K562 (cell line): Measurements from ENCODE around the gene ACADVL. TPM values are rescaled to one million over a fixed set of nuclear protein-coding genes. Genes with fewer than 3 reads are reported as not detected.

ENCODE experiments used
- BMI1 ChIP-seq: fragments of 150-350 bp; IDR thresholded peaks from 2 replicates; pipeline ENCODE4 v1.6.1; 2014; ENCODE audit warnings: low read length
- CEBPB ChIP-seq: fragments of 450-650 bp; IDR thresholded peaks from 2 replicates; pipeline ENCODE4 v1.6.1; 2016; ENCODE audit warnings: missing genetic modification characterization, missing compliant biosample characterization
- CREBBP ChIP-seq: IDR thresholded peaks from one replicate; pipeline ENCODE4 v1.6.1; 2012; ENCODE audit warnings: low read depth, mild to moderate bottlenecking, control low read depth, inconsistent platforms, low read length
- E2F6 ChIP-seq, 2 experiments: IDR thresholded peaks; 2 replicates each; pipeline ENCODE4 v1.6.1; 2011; ENCODE audit warnings: borderline replicate concordance in 1 of 2, control low read depth in 1 of 2, low read depth in 1 of 2, low read length in 1 of 2, mild to moderate bottlenecking in 1 of 2, mixed read lengths in 1 of 2, moderate library complexity in 1 of 2; ENCODE audit not compliant: insufficient read depth in 1 of 2, insufficient read length in 1 of 2, poor library complexity in 1 of 2, severe bottlenecking in 1 of 2; ENCODE audit errors: extremely low read depth in 1 of 2
- EHMT2 ChIP-seq: fragments of 450-650 bp; IDR thresholded peaks from 2 replicates; pipeline ENCODE4 v1.6.1; 2018; ENCODE audit warnings: antibody characterized with exemption
- GTF3C2 ChIP-seq: IDR thresholded peaks from 3 replicates; pipeline ENCODE4 v1.6.1; 2011; ENCODE audit warnings: borderline replicate concordance, mild to moderate bottlenecking, moderate library complexity; ENCODE audit not compliant: insufficient read length; ENCODE audit errors: extremely low read depth
- HNRNPL ChIP-seq: fragments of 200-400 bp; formaldehyde crosslinking; IDR thresholded peaks from 2 replicates; pipeline ENCODE4 v1.6.1; 2017; ENCODE audit warnings: low read depth, mild to moderate bottlenecking, low read length
- HOMEZ ChIP-seq: fragments of 250-450 bp; sonication (Bioruptor Pico); IDR thresholded peaks from 2 replicates; pipeline ENCODE4 v1.4.0; 2020; ENCODE audit warnings: mild to moderate bottlenecking, moderate library complexity
- LEF1 ChIP-seq: fragments of 450-650 bp; IDR thresholded peaks from 2 replicates; pipeline ENCODE4 v1.6.1; 2016; ENCODE audit warnings: mild to moderate bottlenecking
- MCM3 ChIP-seq: fragments of 450-650 bp; IDR thresholded peaks from 2 replicates; pipeline ENCODE4 v1.6.1; 2016
- NCOA6 ChIP-seq: fragments of 450-650 bp; IDR thresholded peaks from 2 replicates; pipeline ENCODE4 v1.6.1; 2017; ENCODE audit warnings: mild to moderate bottlenecking
- NFE2L1 ChIP-seq: fragments of 450-650 bp; IDR thresholded peaks from 2 replicates; pipeline ENCODE4 v1.6.1; 2016; ENCODE audit warnings: missing genetic modification characterization, low read depth, mild to moderate bottlenecking, missing compliant biosample characterization, moderate library complexity, borderline replicate concordance
- POLR2A ChIP-seq: fragments of 450-650 bp; conservative IDR thresholded peaks from 2 replicates; pipeline ENCODE4 v1.6.1; 2016
- PREB ChIP-seq: sonication (generic); formaldehyde crosslinking; IDR thresholded peaks from 2 replicates; pipeline ENCODE4 v1.8.1; 2023; ENCODE audit warnings: mild to moderate bottlenecking, missing genetic modification reagents
- PYGO2 ChIP-seq: fragments of 450-650 bp; IDR thresholded peaks from 2 replicates; pipeline ENCODE4 v1.6.1; 2016; ENCODE audit warnings: mild to moderate bottlenecking, missing genetic modification characterization, moderate library complexity, missing compliant biosample characterization
- SRSF9 ChIP-seq: fragments of 200-400 bp; formaldehyde crosslinking; IDR thresholded peaks from 2 replicates; pipeline ENCODE4 v1.6.1; 2017; ENCODE audit warnings: low read depth, low read length, borderline replicate concordance
- STAT5A ChIP-seq: IDR thresholded peaks from 2 replicates; pipeline ENCODE4 v1.6.1; 2012; ENCODE audit warnings: low read length, inconsistent platforms, borderline replicate concordance
- TAF9B ChIP-seq: fragments of 450-650 bp; IDR thresholded peaks from 2 replicates; pipeline ENCODE4 v1.6.1; 2018; ENCODE audit warnings: mild to moderate bottlenecking; ENCODE audit not compliant: partially characterized antibody
- TARDBP ChIP-seq: fragments of 450-650 bp; IDR thresholded peaks from 2 replicates; pipeline ENCODE4 v1.6.1; 2016
- ZKSCAN3 ChIP-seq: fragments of 250-450 bp; sonication (Bioruptor Pico); IDR thresholded peaks from 2 replicates; pipeline ENCODE4 v1.4.0; 2020
- ZNF12 ChIP-seq: sonication (generic); formaldehyde crosslinking; IDR thresholded peaks from 2 replicates; pipeline ENCODE4 v1.4.0; 2020; ENCODE audit warnings: mild to moderate bottlenecking, missing genetic modification reagents
- ZNF134 ChIP-seq: fragments of 250-450 bp; sonication (Bioruptor Pico); conservative IDR thresholded peaks from 2 replicates; pipeline ENCODE4 v1.4.0; 2020
- polyA plus RNA-seq, 8 experiments: library from polyadenylated mRNA; depleted of rRNA in 4 of 8; stranded (reverse) in 5 of 8; unstranded in 3 of 8; fragments of >200 nt; fragmentation: Nextera tagmentation in 2 of 8; fragmentation: Illumina TruSeq in 1 of 8; extraction: Ambion mirVana in 2 of 8; extraction: Trizol in 1 of 8; gene quantifications; 2 replicates each; pipeline versions ENCODE4 v1.2.1 to v1.2.3, GENCODE V29; 2011 to 2014; ENCODE audit warnings: inconsistent platforms in 1 of 8, missing spikeins in 1 of 8
- total RNA-seq, 7 experiments: library from RNA; depleted of rRNA in 6 of 7; stranded (reverse); fragments of >200 nt in 6 of 7; fragmentation: Illumina TruSeq in 2 of 7; extraction: Trizol in 2 of 7; gene quantifications; 2 replicates each; pipeline versions ENCODE4 v1.2.1 to v1.2.3, GENCODE V29; 2011 to 2021; ENCODE audit warnings: low replicate concordance in 1 of 7

The ACADVL gene
- total and polyA plus RNA-seq, 9 of the 15 experiments (the other 6 are each of a cell fraction or from before 2014, with no cell fraction given): 25.5 to 449 (median 214) TPM

- TF ChIP-seq POLR2A (peak; percentile 92), BMI1 (no peak), CEBPB (tag) (no peak), PREB (no peak), LEF1 (peak; percentile 55), CREBBP (no peak), TARDBP (0 out of 2 replicates have a peak, but pooled peaks have one; percentile 43), HOMEZ (no peak), STAT5A (no peak), E2F6 (IDR thresholded peaks at IDR 0.05; ENCODE audit: borderline replicate concordance in 1 of 2, extremely low read depth in 1 of 2, insufficient read depth in 1 of 2, insufficient read length in 1 of 2, low read depth in 1 of 2, low read length in 1 of 2, poor library complexity in 1 of 2, severe bottlenecking in 1 of 2) (no peak), HNRNPL (no peak), NFE2L1 (no peak), GTF3C2 (no peak), ZNF12 (CRISPR knock-in tag) (no peak), TAF9B (peak; percentile 52), EHMT2 (no peak), SRSF9 (no peak), PYGO2 (tag) (no peak), NCOA6 (no peak), MCM3 (no peak), ZNF134 (CRISPR knock-in tag) (no peak), ZKSCAN3 (CRISPR knock-in tag) (no peak)
Observed at GRCh38 chr17:7252176-7253043, 32.7 kb downstream of the ACADVL start, which contains the start of gene ELP5 (continued).
